GM12878 (cell line): ENCODE results near the gene SEMA6C. TPM values are rescaled to one million over a fixed set of nuclear protein-coding genes. Genes with fewer than 3 reads are reported as not detected.

Experiments used
- ATF3 ChIP-seq: IDR thresholded peaks from 2 replicates; pipeline ENCODE4 v1.6.1; 2011; ENCODE audit warnings: low read depth, mild to moderate bottlenecking, low read length, moderate library complexity, borderline replicate concordance; ENCODE audit errors: extremely low read depth
- CHD4 ChIP-seq: fragments of 200-600 bp; sonication (generic); IDR thresholded peaks from 2 replicates; pipeline ENCODE4 v1.6.1; 2016; ENCODE audit warnings: mild to moderate bottlenecking
- FOXK2 ChIP-seq: fragments of 450-650 bp; IDR thresholded peaks from 2 replicates; pipeline ENCODE4 v1.6.1; 2017; ENCODE audit warnings: mild to moderate bottlenecking, moderate library complexity
- MLLT1 ChIP-seq: fragments of 450-650 bp; IDR thresholded peaks from 2 replicates; pipeline ENCODE4 v1.6.1; 2016; ENCODE audit warnings: mild to moderate bottlenecking
- PAX5 ChIP-seq: IDR thresholded peaks from 2 replicates; pipeline ENCODE4 v1.6.1; 2011; ENCODE audit warnings: low read depth, low read length, borderline replicate concordance
- RBBP5 ChIP-seq: fragments of 200-600 bp; sonication (generic); conservative IDR thresholded peaks from 2 replicates; pipeline ENCODE4 v1.6.1; 2016
- REST ChIP-seq: IDR thresholded peaks from 2 replicates; pipeline ENCODE4 v1.6.1; 2012; ENCODE audit warnings: mild to moderate bottlenecking, low read depth, low read length
- SUPT20H ChIP-seq: IDR thresholded peaks from 2 replicates; pipeline ENCODE4 v1.6.1; 2011; ENCODE audit warnings: low read depth, mild to moderate bottlenecking, low read length, moderate library complexity, borderline replicate concordance; ENCODE audit not compliant: control insufficient read depth
- polyA plus RNA-seq, 11 experiments: library from polyadenylated mRNA; depleted of rRNA in 4 of 11; unstranded in 6 of 11; stranded (reverse) in 5 of 11; fragments of >200 nt; fragmentation: Nextera tagmentation in 4 of 11; fragmentation: Illumina TruSeq in 1 of 11; extraction: Ambion mirVana in 4 of 11; extraction: Trizol in 1 of 11; gene quantifications; 1 replicate in 1 of 11; 2 replicates in 10 of 11; pipeline versions ENCODE4 v1.2.1 to v1.2.3, GENCODE V29; 2011 to 2016; ENCODE audit warnings: inconsistent platforms in 2 of 11, missing spikeins in 2 of 11, low read depth in 1 of 11
- total RNA-seq, 4 experiments: library from RNA; depleted of rRNA in 3 of 4; stranded (reverse); fragments of >200 nt in 3 of 4; fragmentation: Illumina TruSeq in 1 of 4; extraction: Trizol in 1 of 4; gene quantifications; 2 replicates each; pipeline versions ENCODE4 v1.2.1 to v1.2.3, GENCODE V29; 2013 to 2021

Gene SEMA6C
- total and polyA plus RNA-seq, 10 of the 15 experiments (the other 5 are each of a cell fraction or from before 2014, with no cell fraction given), result 0.13 to 2.2 (median 0.29) TPM; not detected in 1

- no peak for TF ChIP-seq REST
- TF ChIP-seq RBBP5, result no peak
- no peak for TF ChIP-seq SUPT20H
- TF ChIP-seq CHD4, result no peak
- TF ChIP-seq ATF3, result no peak
- TF ChIP-seq FOXK2, result no peak
- no peak for TF ChIP-seq PAX5
- TF ChIP-seq MLLT1, result no peak
- TF ChIP-seq, all 136 proteins: peak for 0
These were observed 41.8 kb downstream of the SEMA6C start (continued) for GRCh38 chr1:151104630-151105029.
